ENCODE results near the gene HUNK.

DNA sequence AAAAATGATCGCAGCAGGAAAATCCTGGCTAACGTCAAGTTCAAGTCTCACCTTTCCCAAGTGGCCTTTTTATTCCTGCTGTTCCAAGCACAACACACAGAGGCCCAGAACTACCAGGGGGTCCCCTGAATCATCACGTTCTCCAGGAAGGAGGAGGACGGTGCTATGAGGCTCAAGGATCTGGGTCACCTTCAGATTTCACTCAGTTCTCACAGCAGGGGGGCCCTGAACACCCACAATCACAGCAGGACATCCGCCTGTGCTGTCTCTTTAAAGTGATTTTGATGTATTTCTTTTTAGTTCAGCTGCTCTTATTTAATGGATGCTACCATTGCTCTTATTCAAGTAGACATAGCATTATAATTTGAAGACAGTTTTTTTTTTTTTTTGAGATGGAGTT is 173.4 kb downstream of the HUNK start:
- TF ChIP-seq, protein P1, sequence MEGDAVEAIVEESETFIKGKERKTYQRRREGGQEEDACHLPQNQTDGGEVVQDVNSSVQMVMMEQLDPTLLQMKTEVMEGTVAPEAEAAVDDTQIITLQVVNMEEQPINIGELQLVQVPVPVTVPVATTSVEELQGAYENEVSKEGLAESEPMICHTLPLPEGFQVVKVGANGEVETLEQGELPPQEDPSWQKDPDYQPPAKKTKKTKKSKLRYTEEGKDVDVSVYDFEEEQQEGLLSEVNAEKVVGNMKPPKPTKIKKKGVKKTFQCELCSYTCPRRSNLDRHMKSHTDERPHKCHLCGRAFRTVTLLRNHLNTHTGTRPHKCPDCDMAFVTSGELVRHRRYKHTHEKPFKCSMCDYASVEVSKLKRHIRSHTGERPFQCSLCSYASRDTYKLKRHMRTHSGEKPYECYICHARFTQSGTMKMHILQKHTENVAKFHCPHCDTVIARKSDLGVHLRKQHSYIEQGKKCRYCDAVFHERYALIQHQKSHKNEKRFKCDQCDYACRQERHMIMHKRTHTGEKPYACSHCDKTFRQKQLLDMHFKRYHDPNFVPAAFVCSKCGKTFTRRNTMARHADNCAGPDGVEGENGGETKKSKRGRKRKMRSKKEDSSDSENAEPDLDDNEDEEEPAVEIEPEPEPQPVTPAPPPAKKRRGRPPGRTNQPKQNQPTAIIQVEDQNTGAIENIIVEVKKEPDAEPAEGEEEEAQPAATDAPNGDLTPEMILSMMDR (optimal IDR thresholded peaks at IDR 0.05 in 1 of 3, IDR thresholded peaks at IDR 0.05 in 1 of 3, conservative IDR thresholded peaks at IDR 0.05 in 1 of 3; ENCODE audit: extremely low read depth in 1 of 3, insufficient read depth in 2 of 3, low read length in 3 of 3) = no peak
- TF ChIP-seq EZH2 (IDR thresholded peaks at IDR 0.05; ENCODE audit: low read length) = no peak
